ENCODE data around the gene BRIP1. TPM values are rescaled to one million over a fixed set of nuclear protein-coding genes. Genes with fewer than 3 reads are reported as not detected.

Gene BRIP1
- total RNA-seq, 1 donor = 6.2 TPM

DNA sequence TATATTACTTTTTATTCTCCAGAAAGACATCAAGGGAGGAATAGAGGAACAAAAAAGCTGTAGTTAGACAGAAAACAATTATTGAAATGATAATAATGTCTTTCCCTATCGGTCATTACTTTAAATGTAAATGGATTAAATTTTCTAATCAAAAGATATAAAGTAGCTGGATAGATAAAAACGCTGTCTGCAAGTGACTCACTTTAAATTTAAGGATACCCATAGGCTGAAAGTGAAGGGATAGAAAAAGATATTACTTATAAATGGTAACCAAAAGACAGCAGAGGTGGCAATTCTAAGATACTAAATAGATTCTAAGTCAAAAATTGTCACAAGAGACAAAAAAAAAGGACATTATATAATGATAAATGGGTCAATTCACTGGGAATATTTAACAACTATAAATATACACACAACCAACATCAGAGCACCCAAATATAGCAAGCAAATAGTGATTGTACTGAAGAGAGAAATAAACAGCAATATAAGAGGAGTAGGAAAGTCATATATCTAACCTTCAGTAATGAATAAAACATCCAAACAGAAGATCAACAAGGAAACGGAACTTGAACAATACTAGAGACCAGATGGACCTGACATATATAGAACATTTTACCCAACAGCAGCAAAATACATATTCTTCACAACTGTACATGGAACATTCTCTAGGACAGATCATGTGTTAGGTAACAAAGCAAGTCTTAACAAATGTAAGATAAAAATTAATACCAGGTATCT, 116.9 kb downstream of the BRIP1 start:
- Histone ChIP-seq H3K4me1 (ENCODE audit: insufficient read depth, low read length) (no peaks in the 10 kb centered on the region), H3K79me2 (ENCODE audit: insufficient read depth, low read length) (no peaks in the 10 kb centered on the region), H3K4me3 (ENCODE audit: insufficient read depth, low read length) (no peak overlapping the region), H4K20me1 (ENCODE audit: insufficient read depth, low read length) (no peaks in the 10 kb centered on the region), H3K4me2 (ENCODE audit: insufficient read depth, low read length) (no peak overlapping the region), H3K9me3 (ENCODE audit: low read depth, low read length) (no peaks in the 10 kb centered on the region), H3K36me3 (ENCODE audit: insufficient read depth, low read length) (no peaks in the 10 kb centered on the region), H3K27ac (ENCODE audit: low read depth, low read length) (no peak overlapping the region), H2AFZ (ENCODE audit: low read length) (no peak overlapping the region), H3K27me3 (ENCODE audit: insufficient read depth, low read length) (no peaks in the 10 kb centered on the region)
- no peak for DNase-seq (ENCODE audit: insufficient read length, low spot score, missing footprints)
- TF ChIP-seq, protein P1, sequence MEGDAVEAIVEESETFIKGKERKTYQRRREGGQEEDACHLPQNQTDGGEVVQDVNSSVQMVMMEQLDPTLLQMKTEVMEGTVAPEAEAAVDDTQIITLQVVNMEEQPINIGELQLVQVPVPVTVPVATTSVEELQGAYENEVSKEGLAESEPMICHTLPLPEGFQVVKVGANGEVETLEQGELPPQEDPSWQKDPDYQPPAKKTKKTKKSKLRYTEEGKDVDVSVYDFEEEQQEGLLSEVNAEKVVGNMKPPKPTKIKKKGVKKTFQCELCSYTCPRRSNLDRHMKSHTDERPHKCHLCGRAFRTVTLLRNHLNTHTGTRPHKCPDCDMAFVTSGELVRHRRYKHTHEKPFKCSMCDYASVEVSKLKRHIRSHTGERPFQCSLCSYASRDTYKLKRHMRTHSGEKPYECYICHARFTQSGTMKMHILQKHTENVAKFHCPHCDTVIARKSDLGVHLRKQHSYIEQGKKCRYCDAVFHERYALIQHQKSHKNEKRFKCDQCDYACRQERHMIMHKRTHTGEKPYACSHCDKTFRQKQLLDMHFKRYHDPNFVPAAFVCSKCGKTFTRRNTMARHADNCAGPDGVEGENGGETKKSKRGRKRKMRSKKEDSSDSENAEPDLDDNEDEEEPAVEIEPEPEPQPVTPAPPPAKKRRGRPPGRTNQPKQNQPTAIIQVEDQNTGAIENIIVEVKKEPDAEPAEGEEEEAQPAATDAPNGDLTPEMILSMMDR (IDR thresholded peaks at IDR 0.05; ENCODE audit: extremely low read depth, low read depth, low read length) = no peak

DNA sequence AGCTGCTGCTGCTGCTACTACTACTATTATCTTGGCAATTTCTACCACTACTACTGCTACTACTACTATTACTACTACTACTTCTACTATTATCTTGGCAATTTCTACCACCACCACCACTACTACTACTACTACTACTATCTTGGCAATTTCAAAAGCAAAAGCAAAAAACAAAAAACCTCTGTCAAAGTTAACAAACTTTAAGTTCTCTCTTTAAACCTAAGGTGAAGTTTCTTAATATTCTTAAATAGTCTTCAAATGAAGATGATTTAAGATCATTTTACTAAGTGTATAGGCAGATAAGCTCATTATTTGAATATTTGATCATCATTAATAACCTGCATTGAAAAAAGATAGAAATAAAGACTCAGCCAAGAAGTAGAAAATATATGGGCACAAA, 118.5 kb downstream of the BRIP1 start:
- Histone ChIP-seq H3K36me3 (ENCODE audit: insufficient read depth, low read length) (no peaks in the 10 kb centered on the region), H2AFZ (ENCODE audit: low read length) (peak overlapping the region; percentile 26), H3K4me1 (ENCODE audit: insufficient read depth, low read length) (no peaks in the 10 kb centered on the region), H3K4me2 (ENCODE audit: insufficient read depth, low read length) (no peak overlapping the region), H3K79me2 (ENCODE audit: insufficient read depth, low read length) (no peaks in the 10 kb centered on the region), H3K4me3 (ENCODE audit: insufficient read depth, low read length) (no peak overlapping the region), H3K27ac (ENCODE audit: low read depth, low read length) (no peak overlapping the region), H3K27me3 (ENCODE audit: insufficient read depth, low read length) (no peaks in the 10 kb centered on the region), H3K9me3 (ENCODE audit: low read depth, low read length) (no peaks in the 10 kb centered on the region), H4K20me1 (ENCODE audit: insufficient read depth, low read length) (no peaks in the 10 kb centered on the region)
- TF ChIP-seq, protein P1 (IDR thresholded peaks at IDR 0.05; ENCODE audit: extremely low read depth, low read depth, low read length) = no peak
- no peak for DNase-seq (ENCODE audit: insufficient read length, low spot score, missing footprints)

DNA sequence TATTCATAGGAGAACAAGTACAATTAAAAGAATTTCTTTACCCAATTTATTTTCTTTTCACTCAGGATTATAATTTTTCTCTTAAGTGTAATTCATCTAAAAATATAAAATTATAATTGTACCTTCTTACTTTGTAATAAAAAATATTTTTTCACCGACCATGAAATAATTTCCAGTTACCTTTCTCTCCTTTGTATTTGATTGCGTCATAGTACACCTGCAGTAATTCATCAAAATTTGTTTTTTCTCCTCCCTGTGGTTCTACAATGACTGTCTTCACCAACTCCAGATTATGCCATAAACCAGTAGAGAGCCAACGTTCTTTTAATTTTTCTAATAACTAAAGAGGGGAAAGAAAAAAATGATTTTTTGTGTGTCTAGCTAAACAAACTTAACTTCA, 119.1 kb downstream of the BRIP1 start:
- H3K36me3 ChIP-seq (ENCODE audit: insufficient read depth, low read length) = no peaks in the 10 kb centered on the region
- H3K79me2 ChIP-seq (ENCODE audit: insufficient read depth, low read length) = no peaks in the 10 kb centered on the region
- no peak for DNase-seq (ENCODE audit: insufficient read length, low spot score, missing footprints)

DNA sequence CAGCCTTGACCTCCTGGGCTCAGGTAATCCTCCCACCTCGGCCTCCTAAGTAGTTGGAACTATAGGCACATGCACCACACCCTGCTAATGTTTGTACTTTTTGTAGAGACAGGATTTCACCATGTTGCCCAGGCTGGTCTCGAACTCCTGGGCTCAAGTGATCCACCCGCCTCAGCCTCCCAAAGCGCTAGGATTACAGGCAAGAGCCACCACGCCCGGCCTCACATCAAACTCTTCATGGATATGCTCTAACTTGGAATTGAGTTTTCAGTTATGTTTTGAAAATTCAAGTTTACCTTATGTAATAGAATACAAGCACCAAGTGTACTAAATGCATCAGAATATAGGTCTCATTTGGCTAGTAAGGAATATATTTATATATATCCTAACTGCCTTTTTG, 119.6 kb downstream of the BRIP1 start:
- no peak overlapping the region for H2AFZ ChIP-seq (ENCODE audit: low read length)
- no peaks in the 10 kb centered on the region for H3K27me3 ChIP-seq (ENCODE audit: insufficient read depth, low read length)
- no peak overlapping the region for H3K4me3 ChIP-seq (ENCODE audit: insufficient read depth, low read length)
- H3K27ac ChIP-seq (ENCODE audit: low read depth, low read length) = no peak overlapping the region
- H3K4me2 ChIP-seq (ENCODE audit: insufficient read depth, low read length) = no peak overlapping the region
- H3K4me1 ChIP-seq (ENCODE audit: insufficient read depth, low read length) = no peaks in the 10 kb centered on the region
- no peaks in the 10 kb centered on the region for H4K20me1 ChIP-seq (ENCODE audit: insufficient read depth, low read length)
- no peaks in the 10 kb centered on the region for H3K9me3 ChIP-seq (ENCODE audit: low read depth, low read length)
- no peaks in the 10 kb centered on the region for H3K36me3 ChIP-seq (ENCODE audit: insufficient read depth, low read length)
- TF ChIP-seq, protein P1 (IDR thresholded peaks at IDR 0.05; ENCODE audit: extremely low read depth, low read depth, low read length) = no peak
- no peak for DNase-seq (ENCODE audit: insufficient read length, low spot score, missing footprints)
- H3K79me2 ChIP-seq (ENCODE audit: insufficient read depth, low read length) = no peaks in the 10 kb centered on the region

More for the DNA sequence above, 119.1 kb downstream of the BRIP1 start:
- Histone ChIP-seq H3K9me3 (ENCODE audit: low read depth, low read length) (no peaks in the 10 kb centered on the region), H3K4me1 (ENCODE audit: insufficient read depth, low read length) (no peaks in the 10 kb centered on the region), H3K27me3 (ENCODE audit: insufficient read depth, low read length) (no peaks in the 10 kb centered on the region), H3K4me2 (ENCODE audit: insufficient read depth, low read length) (no peak overlapping the region), H3K27ac (ENCODE audit: low read depth, low read length) (no peak overlapping the region), H2AFZ (ENCODE audit: low read length) (no peak overlapping the region), H3K4me3 (ENCODE audit: insufficient read depth, low read length) (no peak overlapping the region), H4K20me1 (ENCODE audit: insufficient read depth, low read length) (no peaks in the 10 kb centered on the region)
- TF ChIP-seq, protein P1 (IDR thresholded peaks at IDR 0.05; ENCODE audit: extremely low read depth, low read depth, low read length) = no peak
